ENCODE results near the gene TTN. TPM values are rescaled to one million over a fixed set of nuclear protein-coding genes. Genes with fewer than 3 reads are reported as not detected.

Gene TTN
- total RNA-seq, 1 donor from 2014 or later, result 1.3 TPM

- Mint-ChIP-seq H3K4me1 (no peaks in the 10 kb centered on the region), H3K27ac (no peak overlapping the region), H3K27me3 (ENCODE audit: insufficient read depth, low read depth) (no peaks in the 10 kb centered on the region), H3K9me3 (no peaks in the 10 kb centered on the region), H3K36me3 (peaks cover 49% of the 10 kb centered on the region), H3K4me3 (no peak overlapping the region)
- Histone ChIP-seq H3K4me3 (no peak overlapping the region), H3K9me3 (ENCODE audit: low read depth) (no peaks in the 10 kb centered on the region), H3K27me3 (no peaks in the 10 kb centered on the region), H3K79me2 (ENCODE audit: low read depth) (peaks cover 12% of the 10 kb centered on the region), H3K4me2 (no peak overlapping the region), H3K9ac (no peak overlapping the region), H3K27ac (no peak overlapping the region), H4K20me1 (ENCODE audit: low read depth) (peaks cover 4% of the 10 kb centered on the region), H3K36me3 (no peaks in the 10 kb centered on the region), H2AFZ (replicated peaks) (no peak overlapping the region), H3F3A (ENCODE audit: low read depth) (no peaks in the 10 kb centered on the region), H3K4me1 (no peaks in the 10 kb centered on the region)
- TF ChIP-seq CTCF (IDR thresholded peaks at IDR 0.05) (no peak), EZH2 (IDR thresholded peaks at IDR 0.05) (no peak), EZH2phosphoT487 (IDR thresholded peaks at IDR 0.05) (no peak)
- DNase-seq (ENCODE audit: low spot score), result no peak
These were observed 315.6 kb downstream of the TTN start for GRCh38 chr2:178491612-178492011.

GRCh38 chr2:178485356-178485755, 321.9 kb downstream of the TTN start:
- H3K9ac ChIP-seq, result no peak overlapping the region
- H3K79me2 ChIP-seq (ENCODE audit: low read depth), result peaks cover 51% of the 10 kb centered on the region
- no peaks in the 10 kb centered on the region for H3K27me3 ChIP-seq
- peaks cover 4% of the 10 kb centered on the region for H3F3A ChIP-seq (ENCODE audit: low read depth)
- no peak overlapping the region for H3K27ac ChIP-seq
- no peak for DNase-seq (ENCODE audit: low spot score)
- H3K4me3 Mint-ChIP-seq, result no peak overlapping the region
- H3K36me3 Mint-ChIP-seq, result peaks cover 27% of the 10 kb centered on the region
- H3K9me3 ChIP-seq (ENCODE audit: low read depth), result no peaks in the 10 kb centered on the region
- no peaks in the 10 kb centered on the region for H3K36me3 ChIP-seq
- no peak overlapping the region for H3K4me3 ChIP-seq
- H3K4me1 ChIP-seq, result peaks cover 16% of the 10 kb centered on the region
- peaks cover 25% of the 10 kb centered on the region for H3K4me1 Mint-ChIP-seq
- TF ChIP-seq EZH2phosphoT487 (IDR thresholded peaks at IDR 0.05) (no peak), EZH2 (IDR thresholded peaks at IDR 0.05) (no peak), CTCF (IDR thresholded peaks at IDR 0.05) (no peak)
- no peaks in the 10 kb centered on the region for H3K27me3 Mint-ChIP-seq (ENCODE audit: insufficient read depth, low read depth)
- no peak overlapping the region for H2AFZ ChIP-seq (replicated peaks)
- no peaks in the 10 kb centered on the region for H3K9me3 Mint-ChIP-seq
- no peak overlapping the region for H3K4me2 ChIP-seq
- H4K20me1 ChIP-seq (ENCODE audit: low read depth), result peaks cover 32% of the 10 kb centered on the region
- no peak overlapping the region for H3K27ac Mint-ChIP-seq

- H3K4me3 Mint-ChIP-seq, result no peak overlapping the region
- H3K4me2 ChIP-seq, result no peak overlapping the region
These were observed 322.8 kb downstream of the TTN start for GRCh38 chr2:178484245-178485041.

More at GRCh38 chr2:178484245-178485041, 322.8 kb downstream of the TTN start:
- Histone ChIP-seq H3K4me1 (peaks cover 16% of the 10 kb centered on the region), H3K9ac (no peak overlapping the region), H2AFZ (replicated peaks) (no peak overlapping the region), H3K27ac (no peak overlapping the region), H3K4me3 (no peak overlapping the region), H3K27me3 (peaks cover 4% of the 10 kb centered on the region), H3K9me3 (ENCODE audit: low read depth) (no peaks in the 10 kb centered on the region), H3K79me2 (ENCODE audit: low read depth) (peaks cover 51% of the 10 kb centered on the region), H3F3A (ENCODE audit: low read depth) (peaks cover 13% of the 10 kb centered on the region), H4K20me1 (ENCODE audit: low read depth) (peaks cover 32% of the 10 kb centered on the region), H3K36me3 (no peaks in the 10 kb centered on the region)
- DNase-seq (ENCODE audit: low spot score), result no peak
- Mint-ChIP-seq H3K9me3 (no peaks in the 10 kb centered on the region), H3K27me3 (ENCODE audit: insufficient read depth, low read depth) (no peaks in the 10 kb centered on the region), H3K4me1 (peaks cover 25% of the 10 kb centered on the region), H3K36me3 (peaks cover 19% of the 10 kb centered on the region), H3K27ac (no peak overlapping the region)
- TF ChIP-seq EZH2 (IDR thresholded peaks at IDR 0.05) (no peak), CTCF (IDR thresholded peaks at IDR 0.05) (no peak), EZH2phosphoT487 (IDR thresholded peaks at IDR 0.05) (no peak)
